Measurements from ENCODE around the gene SPDYE4. TPM values are rescaled to one million over a fixed set of nuclear protein-coding genes. Genes with fewer than 3 reads are reported as not detected.

Gene SPDYE4
- total RNA-seq, 4 donors from 2014 or later: not detected

DNA sequence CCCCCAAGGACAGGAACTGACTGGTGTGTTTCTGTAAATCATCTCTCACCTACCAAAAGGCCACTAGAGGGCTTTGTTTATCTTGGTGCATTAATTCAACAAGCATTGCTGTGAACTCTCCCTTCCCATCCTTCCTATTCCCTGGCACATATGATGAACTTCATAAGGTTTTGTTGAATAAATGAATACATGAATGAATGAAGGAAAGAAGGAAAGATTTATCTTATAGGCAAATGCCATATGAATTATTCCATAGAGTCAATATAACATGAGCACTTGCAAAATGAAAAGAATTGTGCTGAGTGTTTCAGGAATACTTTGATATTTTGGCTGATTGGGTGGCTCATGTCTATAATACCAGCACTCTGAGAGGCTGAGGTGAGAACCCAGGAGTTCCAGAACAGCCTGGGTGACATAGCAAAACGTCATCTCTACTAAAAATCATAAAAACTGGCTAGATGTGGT is 4.3 kb downstream of the SPDYE4 start:
- TF ChIP-seq, protein P1, sequence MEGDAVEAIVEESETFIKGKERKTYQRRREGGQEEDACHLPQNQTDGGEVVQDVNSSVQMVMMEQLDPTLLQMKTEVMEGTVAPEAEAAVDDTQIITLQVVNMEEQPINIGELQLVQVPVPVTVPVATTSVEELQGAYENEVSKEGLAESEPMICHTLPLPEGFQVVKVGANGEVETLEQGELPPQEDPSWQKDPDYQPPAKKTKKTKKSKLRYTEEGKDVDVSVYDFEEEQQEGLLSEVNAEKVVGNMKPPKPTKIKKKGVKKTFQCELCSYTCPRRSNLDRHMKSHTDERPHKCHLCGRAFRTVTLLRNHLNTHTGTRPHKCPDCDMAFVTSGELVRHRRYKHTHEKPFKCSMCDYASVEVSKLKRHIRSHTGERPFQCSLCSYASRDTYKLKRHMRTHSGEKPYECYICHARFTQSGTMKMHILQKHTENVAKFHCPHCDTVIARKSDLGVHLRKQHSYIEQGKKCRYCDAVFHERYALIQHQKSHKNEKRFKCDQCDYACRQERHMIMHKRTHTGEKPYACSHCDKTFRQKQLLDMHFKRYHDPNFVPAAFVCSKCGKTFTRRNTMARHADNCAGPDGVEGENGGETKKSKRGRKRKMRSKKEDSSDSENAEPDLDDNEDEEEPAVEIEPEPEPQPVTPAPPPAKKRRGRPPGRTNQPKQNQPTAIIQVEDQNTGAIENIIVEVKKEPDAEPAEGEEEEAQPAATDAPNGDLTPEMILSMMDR (IDR thresholded peaks at IDR 0.05; ENCODE audit: low read depth): no peak

GRCh38 chr17:8753136-8753975 is 5.0 kb downstream of the SPDYE4 start:
- TF ChIP-seq, protein P1 (IDR thresholded peaks at IDR 0.05; ENCODE audit: low read depth): no peak

- TF ChIP-seq, protein P1 (IDR thresholded peaks at IDR 0.05; ENCODE audit: low read depth): no peak
These were observed 8.7 kb downstream of the SPDYE4 start for GRCh38 chr17:8749616-8750015.

GRCh38 chr17:8747742-8748141 is 10.6 kb downstream of the SPDYE4 start:
- TF ChIP-seq, protein P1 (IDR thresholded peaks at IDR 0.05; ENCODE audit: low read depth): no peak

GRCh38 chr17:8746501-8747236 is 11.7 kb downstream of the SPDYE4 start:
- TF ChIP-seq, protein P1 (IDR thresholded peaks at IDR 0.05; ENCODE audit: low read depth): no peak

- TF ChIP-seq, protein P1 (IDR thresholded peaks at IDR 0.05; ENCODE audit: low read depth): no peak
These were observed 12.5 kb downstream of the SPDYE4 start for GRCh38 chr17:8745586-8746500.

Measured in subcutaneous adipose tissue (tissue), 4 donors.